Measurements from ENCODE around the gene HOGA1. TPM values are rescaled to one million over a fixed set of nuclear protein-coding genes. Genes with fewer than 3 reads are reported as not detected.

HOGA1 gene
- total and polyA plus RNA-seq, 7 experiments from 2014 or later: not detected

DNA sequence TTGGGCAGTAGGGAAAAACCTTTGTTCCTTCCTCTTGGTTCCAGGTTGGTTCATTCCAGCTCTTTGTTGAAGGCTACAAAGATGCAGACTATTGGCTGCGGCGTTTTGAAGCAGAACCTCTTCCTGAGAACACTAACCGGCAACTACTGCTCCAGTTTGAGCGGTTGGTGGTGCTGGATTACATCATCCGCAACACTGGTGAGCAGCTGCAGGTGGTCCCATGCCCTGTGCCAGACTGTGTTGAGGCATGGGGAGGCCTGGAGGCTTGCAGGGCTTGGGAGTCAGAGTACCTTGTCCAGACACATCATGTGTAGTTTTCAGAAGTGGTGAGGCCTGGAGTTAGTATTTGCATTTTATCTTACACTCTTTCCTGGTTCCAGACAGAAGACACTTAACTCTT is 72.6 kb downstream of the HOGA1 start:
- Histone ChIP-seq H3K4me3 (ENCODE audit: low read length) (no peak overlapping the region), H3K9me3 (ENCODE audit: control insufficient read depth in 2 of 3, low read length in 3 of 3) (no peaks in the 10 kb centered on the region), H3K4me1 (ENCODE audit: control insufficient read depth in 2 of 2, insufficient read depth in 2 of 2, low read length in 2 of 2) (no peaks in the 10 kb centered on the region), H3K27me3 (ENCODE audit: control insufficient read depth in 2 of 2, insufficient read depth in 2 of 2, low read length in 2 of 2) (no peaks in the 10 kb centered on the region), H3K36me3 (ENCODE audit: control insufficient read depth in 2 of 3, insufficient read depth in 3 of 3, low read length in 3 of 3) (peaks cover 0 to 54% (median 6%) of the 10 kb centered on the region in 3 experiments), H3K27ac (ENCODE audit: low read depth, low read length) (no peak overlapping the region)
- ChIA-PET POLR2A (no interaction called here), CTCF (no interaction called here)
- no peak for ATAC-seq
- Mint-ChIP-seq H3K27me3 (no peaks in the 10 kb centered on the region), H3K27ac (peak overlapping the region in 1 of 9 donors; percentile 32), H3K36me3 (peaks cover 7 to 32% (median 19%) of the 10 kb centered on the region in 5 donors), H3K4me1 (peaks cover 0 to 7% (median 0%) of the 10 kb centered on the region in 7 donors), H3K9me3 (no peaks in the 10 kb centered on the region), H3K4me3 (no peak overlapping the region)
- no peak for DNase-seq
- intact Hi-C loops (cut with micrococcal nuclease): no loop called here

GRCh38 chr10:97659589-97659988 is 75.4 kb downstream of the HOGA1 start:
- Histone ChIP-seq H3K9me3 (ENCODE audit: control insufficient read depth in 2 of 3, low read length in 3 of 3) (no peaks in the 10 kb centered on the region), H3K4me1 (ENCODE audit: control insufficient read depth in 2 of 2, insufficient read depth in 2 of 2, low read length in 2 of 2) (no peaks in the 10 kb centered on the region), H3K27me3 (ENCODE audit: control insufficient read depth in 2 of 2, insufficient read depth in 2 of 2, low read length in 2 of 2) (no peaks in the 10 kb centered on the region), H3K36me3 (ENCODE audit: control insufficient read depth in 2 of 3, insufficient read depth in 3 of 3, low read length in 3 of 3) (peaks cover 0 to 51% (median 6%) of the 10 kb centered on the region in 3 experiments), H3K27ac (ENCODE audit: low read depth, low read length) (no peak overlapping the region), H3K4me3 (ENCODE audit: low read length) (no peak overlapping the region)
- H3K4me1 Mint-ChIP-seq: peaks cover 0 to 2% (median 0%) of the 10 kb centered on the region in 7 donors
- POLR2A ChIA-PET: interaction anchor here (0.5 kb wide), 1 partner anchor 24 kb away, joined by 3 read pairs; no protein-coding TSS in a partner anchor
- no peak overlapping the region for H3K27ac Mint-ChIP-seq
- no peak overlapping the region for H3K4me3 Mint-ChIP-seq
- CTCF ChIA-PET: no interaction called here
- peaks cover 8 to 41% (median 23%) of the 10 kb centered on the region in 5 donors for H3K36me3 Mint-ChIP-seq
- intact Hi-C loops (cut with micrococcal nuclease): no loop called here
- no peak for DNase-seq
- no peak for ATAC-seq
- H3K27me3 Mint-ChIP-seq: no peaks in the 10 kb centered on the region
- H3K9me3 Mint-ChIP-seq: no peaks in the 10 kb centered on the region

Other genes with a start within 250 kb of the HOGA1 start
- 10 to 100 TPM in 4 of 5 experiments, 1 to 10 TPM in 1; 9.3 to 39.7 (median 29.8) TPM for gene FRAT2, start 249.7 kb upstream of the HOGA1 start, total RNA-seq
- gene FRAT2, start 249.7 kb upstream of the HOGA1 start, polyA plus RNA-seq: 10 to 100 TPM in 1 of 2 donors, 1 to 10 TPM in 1; 9.3 to 16.9 TPM
- 100 to 1,000 TPM in 1 of 5 experiments, 10 to 100 TPM in 4; 22.0 to 197 (median 32.3) TPM for gene RRP12, start 183.0 kb upstream of the HOGA1 start, total RNA-seq
- gene RRP12, start 183.0 kb upstream of the HOGA1 start, polyA plus RNA-seq: 10 to 100 TPM; 10.6 to 13.4 TPM
- gene PGAM1, start 158.2 kb upstream of the HOGA1 start, total RNA-seq: 100 to 1,000 TPM in 2 of 5 experiments, 10 to 100 TPM in 3; 58.5 to 536 (median 69.8) TPM
- gene PGAM1, start 158.2 kb upstream of the HOGA1 start, polyA plus RNA-seq: 100 to 1,000 TPM; 172 to 204 TPM
- 10 to 100 TPM; 32.6 to 65.4 (median 53.2) TPM for gene EXOSC1, start 138.4 kb upstream of the HOGA1 start, total RNA-seq
- 10 to 100 TPM; 69.7 to 80.3 TPM for gene EXOSC1, start 138.4 kb upstream of the HOGA1 start, polyA plus RNA-seq
- 10 to 100 TPM; 13.2 to 38.8 (median 26.8) TPM for gene ZDHHC16, start 138.2 kb upstream of the HOGA1 start, total RNA-seq
- 10 to 100 TPM; 24.4 to 37.3 TPM for gene ZDHHC16, start 138.2 kb upstream of the HOGA1 start, polyA plus RNA-seq
- 100 to 1,000 TPM in 2 of 5 experiments, 10 to 100 TPM in 3; 68.7 to 113 (median 87.9) TPM for gene MMS19, start 86.0 kb upstream of the HOGA1 start, total RNA-seq
- gene MMS19, start 86.0 kb upstream of the HOGA1 start, polyA plus RNA-seq: 10 to 100 TPM; 37.4 to 59.0 TPM
- gene UBTD1, start 85.5 kb upstream of the HOGA1 start, total RNA-seq: 1 to 10 TPM in 4 of 5 experiments, under 1 TPM in 1; 0.94 to 4.2 (median 2.1) TPM
- gene UBTD1, start 85.5 kb upstream of the HOGA1 start, polyA plus RNA-seq: 1 to 10 TPM; 1.2 to 2.9 TPM
- gene ANKRD2, start 11.6 kb upstream of the HOGA1 start, total RNA-seq: under 1 TPM in 1 of 5 experiments, not detected in 4; 0.22 TPM
- not detected for gene ANKRD2, start 11.6 kb upstream of the HOGA1 start, polyA plus RNA-seq
- gene C10orf62, start 5.3 kb downstream of the HOGA1 start, total RNA-seq: not detected
- not detected for gene C10orf62, start 5.3 kb downstream of the HOGA1 start, polyA plus RNA-seq
- 1 to 10 TPM in 4 of 5 experiments, under 1 TPM in 1; 0.78 to 4.1 (median 1.5) TPM for gene MORN4, start 49.1 kb downstream of the HOGA1 start, total RNA-seq
- gene MORN4, start 49.1 kb downstream of the HOGA1 start, polyA plus RNA-seq: 1 to 10 TPM; 1.3 to 5.9 TPM
- 10 to 100 TPM in 4 of 5 experiments, 1 to 10 TPM in 1; 9.0 to 33.8 (median 11.0) TPM for gene PI4K2A, start 56.3 kb downstream of the HOGA1 start, total RNA-seq
- 1 to 10 TPM; 5.5 to 8.7 TPM for gene PI4K2A, start 56.3 kb downstream of the HOGA1 start, polyA plus RNA-seq
- gene AVPI1, start 102.9 kb downstream of the HOGA1 start, total RNA-seq: 10 to 100 TPM in 1 of 5 experiments, 1 to 10 TPM in 3, under 1 TPM in 1; 0.65 to 10.6 (median 2.5) TPM
- 1 to 10 TPM; 1.4 to 1.9 TPM for gene AVPI1, start 102.9 kb downstream of the HOGA1 start, polyA plus RNA-seq
- gene MARVELD1, start 129.3 kb downstream of the HOGA1 start, total RNA-seq: 1 to 10 TPM in 4 of 5 experiments, under 1 TPM in 1; 0.62 to 5.0 (median 2.3) TPM
- under 1 TPM; 0.07 to 0.09 TPM for gene MARVELD1, start 129.3 kb downstream of the HOGA1 start, polyA plus RNA-seq
- gene ZFYVE27, start 152.7 kb downstream of the HOGA1 start, total RNA-seq: 10 to 100 TPM; 31.0 to 68.8 (median 61.8) TPM
- 10 to 100 TPM; 32.9 to 41.0 TPM for gene ZFYVE27, start 152.7 kb downstream of the HOGA1 start, polyA plus RNA-seq
- gene SFRP5, start 187.6 kb downstream of the HOGA1 start, total RNA-seq: under 1 TPM in 2 of 5 experiments, not detected in 3; 0.43 to 0.46 TPM
- gene SFRP5, start 187.6 kb downstream of the HOGA1 start, polyA plus RNA-seq: 1 to 10 TPM in 1 of 2 donors, not detected in 1; 1.0 TPM

Measured in naive thymus-derived CD4-positive, alpha-beta T cell (primary cell).